C1 segment of cervical spinal cord (tissue), 14 donors: ENCODE data around the gene IFNGR1.
"Not testable (repeated sequence)": the region's sequence is repeated elsewhere in the genome, so short reads cannot be mapped to it uniquely, and the experiment has no call there.

Source experiments
- DNase-seq, 14 donors: peaks; one replicate each; lab custom pipeline; 2025; lab: John Stamatoyannopoulos, UW

IFNGR1 gene

GRCh38 chr6:137218917-137219663 lies at the start of gene IFNGR1:
Gene IFNGR1, minus strand, starts transcription at chr6:137219385. Its CDS starts 58 bp downstream, at chr6:137219327.
- peak; percentile 63 to 97 (median 92) for DNase-seq

GRCh38 chr6:137268911-137269310 lies 49.7 kb upstream of the IFNGR1 start:
- no peak for DNase-seq

GRCh38 chr6:137266309-137266586 lies 47.1 kb upstream of the IFNGR1 start:
- DNase-seq, result no peak

- no peak for DNase-seq
These were observed 46.5 kb upstream of the IFNGR1 start for GRCh38 chr6:137265561-137266308.

- DNase-seq, result no peak
These were observed 45.3 kb upstream of the IFNGR1 start for GRCh38 chr6:137264311-137265075.

GRCh38 chr6:137261761-137262160 lies 42.6 kb upstream of the IFNGR1 start:
- DNase-seq, result no peak

GRCh38 chr6:137261361-137261760 lies 42.2 kb upstream of the IFNGR1 start:
- DNase-seq, result no peak

- DNase-seq, result no peak
These were observed 41.0 kb upstream of the IFNGR1 start for GRCh38 chr6:137260217-137260616.

GRCh38 chr6:137259349-137259748 lies 40.2 kb upstream of the IFNGR1 start:
- no peak for DNase-seq

- no peak for DNase-seq
These were observed 39.0 kb upstream of the IFNGR1 start for GRCh38 chr6:137258170-137258569.

GRCh38 chr6:137256350-137257103 lies 37.3 kb upstream of the IFNGR1 start:
- no peak for DNase-seq

- no peak for DNase-seq
These were observed 35.8 kb upstream of the IFNGR1 start for GRCh38 chr6:137254966-137255365.

GRCh38 chr6:137254430-137254829 lies 35.2 kb upstream of the IFNGR1 start:
- DNase-seq, result not testable (repeated sequence)

GRCh38 chr6:137248702-137249101 lies 29.5 kb upstream of the IFNGR1 start:
- peak in 1 of 14 donors; percentile 9 for DNase-seq

- DNase-seq, result no peak
These were observed 28.5 kb upstream of the IFNGR1 start for GRCh38 chr6:137247724-137248123.

GRCh38 chr6:137246791-137247202 lies 27.6 kb upstream of the IFNGR1 start:
- DNase-seq, result no peak

- no peak for DNase-seq
These were observed 27.0 kb upstream of the IFNGR1 start for GRCh38 chr6:137246164-137246563.

- DNase-seq, result no peak
These were observed 22.4 kb upstream of the IFNGR1 start for GRCh38 chr6:137241481-137242038.

GRCh38 chr6:137240168-137240567 lies 21.0 kb upstream of the IFNGR1 start:
- peak in 2 of 14 donors; percentile 9 to 30 for DNase-seq

- no peak for DNase-seq
These were observed 18.4 kb upstream of the IFNGR1 start for GRCh38 chr6:137237413-137238170.
